Common myeloid progenitor, CD34-positive (primary cell): Measurements from ENCODE around the gene GON7.

Experiments used
- CTCF ChIA-PET: fragments of 350-600 bp; sonication (Branson Sonifier 250); formaldehyde crosslinking; loops from one replicate; lab custom pipeline; 2021; ENCODE audit warnings: antibody characterized with exemption; lab: Charles Lee
- POLR2A ChIA-PET: fragments of 350-600 bp; sonication (Branson Sonifier 250); formaldehyde crosslinking; loops from one replicate; lab custom pipeline; 2021; ENCODE audit warnings: antibody characterized with exemption; lab: Charles Lee
- DNase-seq, 3 donors: peaks; one replicate each; pipeline versions ENCODE4 v3.0.0 to v3.0.0-alpha.2; 2013
- H3K27ac ChIP-seq, 2 experiments: 1 replicate in 1 of 2; 2 replicates in 1 of 2; pipeline ENCODE4 v1.7.0; 2013; ENCODE audit warnings: inconsistent platforms in 2 of 2, low read length in 2 of 2, mild to moderate bottlenecking in 2 of 2, low read depth in 1 of 2, moderate library complexity in 1 of 2; ENCODE audit not compliant: severe bottlenecking in 2 of 2, insufficient read depth in 1 of 2, poor library complexity in 1 of 2
- H3K27me3 ChIP-seq, 5 experiments: replicated peaks in 2 of 5; 1 replicate in 3 of 5; 2 replicates in 2 of 5; pipeline versions ENCODE4 v1.6.1 to v1.7.0; 2013; ENCODE audit warnings: low read length in 4 of 5, mild to moderate bottlenecking in 2 of 5, moderate library complexity in 2 of 5, inconsistent platforms in 1 of 5; ENCODE audit not compliant: insufficient read depth in 5 of 5, control insufficient read depth in 4 of 5
- H3K36me3 ChIP-seq, 4 experiments: 1 replicate in 2 of 4; 2 replicates in 2 of 4; pipeline versions ENCODE4 v1.6.1 to v1.7.0; 2013; ENCODE audit warnings: low read length in 3 of 4, control low read depth in 1 of 4, mild to moderate bottlenecking in 1 of 4; ENCODE audit not compliant: control insufficient read depth in 4 of 4, insufficient read depth in 4 of 4
- H3K4me1 ChIP-seq, 4 experiments: 1 replicate in 3 of 4; 2 replicates in 1 of 4; pipeline versions ENCODE4 v1.6.1 to v1.7.1; 2013; ENCODE audit warnings: low read length in 3 of 4, mild to moderate bottlenecking in 3 of 4, control low read depth in 1 of 4, inconsistent platforms in 1 of 4, moderate library complexity in 1 of 4; ENCODE audit not compliant: control insufficient read depth in 4 of 4, insufficient read depth in 4 of 4; ENCODE audit errors: control extremely low read depth in 1 of 4
- H3K4me3 ChIP-seq, 7 experiments: 1 replicate in 4 of 7; 2 replicates in 3 of 7; pipeline versions ENCODE4 v1.5.1 to v1.7.0; 2013; ENCODE audit warnings: mild to moderate bottlenecking in 7 of 7, low read length in 6 of 7, moderate library complexity in 6 of 7, inconsistent platforms in 2 of 7, low read depth in 2 of 7, control low read depth in 1 of 7; ENCODE audit not compliant: insufficient read depth in 4 of 7, control insufficient read depth in 1 of 7; ENCODE audit errors: extremely low read depth in 1 of 7
- H3K9me3 ChIP-seq, 5 experiments: 1 replicate in 4 of 5; 2 replicates in 1 of 5; pipeline versions ENCODE4 v1.6.1 to v1.7.1; 2013; ENCODE audit warnings: low read length in 4 of 5, mild to moderate bottlenecking in 2 of 5, inconsistent platforms in 1 of 5, low read depth in 1 of 5, moderate library complexity in 1 of 5; ENCODE audit not compliant: control insufficient read depth in 4 of 5, insufficient read depth in 2 of 5; ENCODE audit errors: control extremely low read depth in 1 of 5
- WGBS: methylation state at CpG from one replicate; pipeline ENCODE4 v1.1.5; 2013; ENCODE audit not compliant: insufficient coverage; 5-methylcytosine and 5-hydroxymethylcytosine counted together

The GON7 gene

GRCh38 chr14:93220509-93220908 lies 13.6 kb upstream of the GON7 start:
- H3K36me3 ChIP-seq: peaks cover 2 to 59% (median 34%) of the 10 kb centered on the region in 4 experiments
- CTCF ChIA-PET: interaction anchor here (0.8 to 3.1 kb wide), 3 partner anchors 58 to 108 kb away, joined by 3 to 8 read pairs (median 8); no protein-coding TSS in a partner anchor

GRCh38 chr14:93219103-93219726 lies 12.3 kb upstream of the GON7 start:
- no peaks in the 10 kb centered on the region for H3K4me1 ChIP-seq
- H3K36me3 ChIP-seq: peaks cover 5 to 62% (median 34%) of the 10 kb centered on the region in 4 experiments
- 23% methylated on average over 2 of the region's 3 CpGs for WGBS
- ChIA-PET POLR2A (no interaction called here), CTCF (interaction anchor here (0.6 to 3.1 kb wide), 9 partner anchors 11 to 108 kb away, joined by 3 to 8 read pairs (median 4); partner anchors contain the start of genes LYSET and MOAP1)
- no peaks in the 10 kb centered on the region for H3K27me3 ChIP-seq
- H3K4me3 ChIP-seq: no peak overlapping the region
- H3K27ac ChIP-seq: no peak overlapping the region
- DNase-seq: peak; percentile 77 to 87 (median 87)
- H3K9me3 ChIP-seq: no peaks in the 10 kb centered on the region

More at GRCh38 chr14:93220509-93220908, 13.6 kb upstream of the GON7 start:
- POLR2A ChIA-PET: no interaction called here
- H3K27me3 ChIP-seq: no peaks in the 10 kb centered on the region
- no peaks in the 10 kb centered on the region for H3K4me1 ChIP-seq
- no peaks in the 10 kb centered on the region for H3K9me3 ChIP-seq
- H3K27ac ChIP-seq: no peak overlapping the region
- no peak overlapping the region for H3K4me3 ChIP-seq
- peak in 2 of 3 donors; percentile 17 to 21 for DNase-seq

GRCh38 chr14:93214598-93214997 lies 7.7 kb upstream of the GON7 start:
- Histone ChIP-seq H3K27me3 (no peaks in the 10 kb centered on the region), H3K36me3 (peaks cover 7 to 52% (median 23%) of the 10 kb centered on the region in 4 experiments), H3K4me3 (no peak overlapping the region), H3K27ac (no peak overlapping the region), H3K9me3 (no peaks in the 10 kb centered on the region), H3K4me1 (peaks cover 0 to 1% (median 0%) of the 10 kb centered on the region in 4 experiments)
- POLR2A ChIA-PET: no interaction called here
- no peak for DNase-seq
- 100% methylated on average over 1 of the region's 2 CpGs for WGBS
- CTCF ChIA-PET: no interaction called here

- WGBS: 100% methylated on average over 1 of the region's 3 CpGs
- Histone ChIP-seq H3K4me1 (peaks cover 8 to 19% (median 9%) of the 10 kb centered on the region in 4 experiments), H3K4me3 (no peak overlapping the region), H3K9me3 (no peaks in the 10 kb centered on the region), H3K36me3 (peaks cover 4 to 47% (median 21%) of the 10 kb centered on the region in 4 experiments), H3K27ac (no peak overlapping the region), H3K27me3 (no peaks in the 10 kb centered on the region)
- ChIA-PET POLR2A (no interaction called here), CTCF (interaction anchor here (1.2 kb wide), 2 partner anchors 57 to 260 kb away, joined by 3 read pairs; no protein-coding TSS in a partner anchor)
- DNase-seq: no peak
Measured at GRCh38 chr14:93212432-93212831, 5.6 kb upstream of the GON7 start.

GRCh38 chr14:93207468-93208308 lies 823 bp upstream of the GON7 start:
- Histone ChIP-seq H3K27me3 (no peaks in the 10 kb centered on the region), H3K4me3 (peak overlapping the region; percentile 84 to 97 (median 95)), H3K27ac (peak overlapping the region; percentile 15 to 85), H3K36me3 (peaks cover 3 to 10% (median 6%) of the 10 kb centered on the region in 4 experiments), H3K9me3 (no peaks in the 10 kb centered on the region), H3K4me1 (peaks cover 13 to 31% (median 24%) of the 10 kb centered on the region in 4 experiments)
- ChIA-PET CTCF (interaction anchor here (0.9 to 3.0 kb wide), 9 partner anchors 9 to 94 kb away, joined by 4 to 27 read pairs (median 5); partner anchors contain the start of genes LYSET and MOAP1), POLR2A (interaction anchor here (0.7 to 2.1 kb wide), 2 partner anchors 23 to 95 kb away, joined by 3 to 15 read pairs; partner anchors contain the start of genes LYSET and MOAP1)
- WGBS: 0% methylated on average over 13 of the region's 23 CpGs
- DNase-seq: peak; percentile 47 to 91 (median 85)

GRCh38 chr14:93201155-93201704 lies 5.6 kb downstream of the GON7 start:
- 95% methylated on average over 4 of the region's 7 CpGs for WGBS
- no peak for DNase-seq
- Histone ChIP-seq H3K27me3 (no peaks in the 10 kb centered on the region), H3K27ac (no peak overlapping the region), H3K9me3 (no peaks in the 10 kb centered on the region), H3K4me1 (peaks cover 2 to 12% (median 11%) of the 10 kb centered on the region in 4 experiments), H3K4me3 (no peak overlapping the region), H3K36me3 (peaks cover 0 to 3% (median 0%) of the 10 kb centered on the region in 4 experiments)
- ChIA-PET CTCF (interaction anchor here (1.2 kb wide), 1 partner anchor 7 kb away, joined by 3 read pairs; no protein-coding TSS in a partner anchor), POLR2A (no interaction called here)
